C1 segment of cervical spinal cord (tissue), 14 donors: Measurements from ENCODE around the gene FBXL7.

Experiments used
- DNase-seq, 14 donors: peaks; one replicate each; lab custom pipeline; 2025; lab: John Stamatoyannopoulos, UW

Gene FBXL7

GRCh38 chr5:15938961-15939360 lies 439.0 kb downstream of the FBXL7 start:
- no peak for DNase-seq

- no peak for DNase-seq
Measured at GRCh38 chr5:15940905-15941304, 440.9 kb downstream of the FBXL7 start.

- DNase-seq, result no peak
Measured at GRCh38 chr5:15943487-15943886, 443.5 kb downstream of the FBXL7 start.

GRCh38 chr5:15946026-15946425 lies 446.0 kb downstream of the FBXL7 start:
- no peak for DNase-seq

GRCh38 chr5:15948190-15948589 lies 448.2 kb downstream of the FBXL7 start:
- DNase-seq, result no peak

GRCh38 chr5:15951126-15951525 lies 451.1 kb downstream of the FBXL7 start:
- no peak for DNase-seq

GRCh38 chr5:15951550-15951949 lies 451.6 kb downstream of the FBXL7 start:
- no peak for DNase-seq

- DNase-seq, result no peak
Measured at GRCh38 chr5:15956622-15957021, 456.6 kb downstream of the FBXL7 start.

GRCh38 chr5:15957124-15957523 lies 457.1 kb downstream of the FBXL7 start:
- DNase-seq, result no peak

GRCh38 chr5:15959370-15960164 lies 459.6 kb downstream of the FBXL7 start:
- DNase-seq, result no peak

GRCh38 chr5:15966066-15966640 lies 466.2 kb downstream of the FBXL7 start:
- no peak for DNase-seq

- DNase-seq, result no peak
Measured at GRCh38 chr5:15966651-15967050, 466.7 kb downstream of the FBXL7 start.

GRCh38 chr5:15968993-15969392 lies 469.0 kb downstream of the FBXL7 start:
- no peak for DNase-seq

- DNase-seq, result no peak
Measured at GRCh38 chr5:15977851-15978250, 477.9 kb downstream of the FBXL7 start.

- DNase-seq, result no peak
Measured at GRCh38 chr5:15980835-15981234, 480.9 kb downstream of the FBXL7 start.

GRCh38 chr5:15983392-15983791 lies 483.4 kb downstream of the FBXL7 start:
- no peak for DNase-seq
